GM13976 (cell line): ENCODE data around the gene SOS1.

Source experiments
- DNase-seq: peaks from one replicate; pipeline ENCODE4 v3.0.0; 2012; ENCODE audit warnings: low spot score
- CTCF ChIP-seq: IDR thresholded peaks from 2 replicates; pipeline ENCODE4 v1.5.1; 2012; ENCODE audit warnings: borderline replicate concordance, mild to moderate bottlenecking; ENCODE audit not compliant: insufficient read depth; ENCODE audit errors: extremely low read depth, missing control alignments, control extremely low read depth
- in situ Hi-C: fragments of 300-500 bp; cut with MboI; formaldehyde crosslinking; loops from one replicate; pipeline ENCODE4 v1.12.0; 2022; ENCODE audit warnings: low sequenced_read_pairs, mixed read lengths, inconsistent platforms; ENCODE audit not compliant: unreplicated experiment

SOS1 gene

GRCh38 chr2:39118786-39119499 is 1.9 kb downstream of the SOS1 start:
- DNase-seq = no peak
- in situ Hi-C loops = no loop called here
- no peak for TF ChIP-seq CTCF

GRCh38 chr2:39115556-39115955 is 5.3 kb downstream of the SOS1 start:
- no peak for TF ChIP-seq CTCF
- DNase-seq = no peak
- in situ Hi-C loops = no loop called here

GRCh38 chr2:39114771-39115170 is 6.1 kb downstream of the SOS1 start:
- DNase-seq = no peak
- no peak for TF ChIP-seq CTCF
- in situ Hi-C loops = no loop called here

- no peak for TF ChIP-seq CTCF
- DNase-seq = no peak
- in situ Hi-C loops = no loop called here
Observed at GRCh38 chr2:39109537-39109936, 11.3 kb downstream of the SOS1 start.

GRCh38 chr2:39108377-39108776 is 12.5 kb downstream of the SOS1 start:
- TF ChIP-seq CTCF = no peak
- no peak for DNase-seq
- in situ Hi-C loops = no loop called here

GRCh38 chr2:39107724-39108273 is 13.1 kb downstream of the SOS1 start:
- DNase-seq = no peak
- TF ChIP-seq CTCF = no peak
- in situ Hi-C loops = no loop called here
